NCI-H748 (cell line): Measurements from ENCODE around the gene ART5.

Experiments used
- DNase-seq: peaks from one replicate; lab custom pipeline; 2025; ENCODE audit not compliant: unreplicated experiment; lab: John Stamatoyannopoulos, UW

ART5 gene, protein sequence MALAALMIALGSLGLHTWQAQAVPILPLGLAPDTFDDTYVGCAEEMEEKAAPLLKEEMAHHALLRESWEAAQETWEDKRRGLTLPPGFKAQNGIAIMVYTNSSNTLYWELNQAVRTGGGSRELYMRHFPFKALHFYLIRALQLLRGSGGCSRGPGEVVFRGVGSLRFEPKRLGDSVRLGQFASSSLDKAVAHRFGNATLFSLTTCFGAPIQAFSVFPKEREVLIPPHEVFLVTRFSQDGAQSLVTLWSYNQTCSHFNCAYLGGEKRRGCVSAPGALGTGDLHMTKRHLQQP

DNA sequence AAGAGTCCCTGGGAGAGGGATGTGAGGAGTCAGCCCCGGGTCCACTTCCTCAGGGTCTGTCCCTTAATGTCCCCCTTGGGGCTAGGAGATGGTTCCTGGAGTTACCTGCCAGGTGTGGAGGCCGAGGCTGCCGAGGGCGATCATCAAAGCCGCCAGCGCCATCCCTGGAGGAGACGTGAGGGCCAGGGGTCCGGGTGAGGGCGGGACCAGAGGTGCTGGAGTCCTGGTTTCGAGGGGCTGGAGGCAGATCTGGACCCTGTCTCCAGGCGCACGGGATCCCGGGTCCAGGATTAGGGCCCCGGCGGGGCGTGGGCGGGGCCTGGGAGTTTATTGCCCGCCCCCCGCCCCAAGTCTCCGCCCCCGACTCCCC, at the start of gene ART5:
TSS of gene ART5 (minus strand) at position 292 of the 370 bp plus-strand sequence. CDS start at position 162, 130 bp downstream.
- DNase-seq, result peak; percentile 60

DNA sequence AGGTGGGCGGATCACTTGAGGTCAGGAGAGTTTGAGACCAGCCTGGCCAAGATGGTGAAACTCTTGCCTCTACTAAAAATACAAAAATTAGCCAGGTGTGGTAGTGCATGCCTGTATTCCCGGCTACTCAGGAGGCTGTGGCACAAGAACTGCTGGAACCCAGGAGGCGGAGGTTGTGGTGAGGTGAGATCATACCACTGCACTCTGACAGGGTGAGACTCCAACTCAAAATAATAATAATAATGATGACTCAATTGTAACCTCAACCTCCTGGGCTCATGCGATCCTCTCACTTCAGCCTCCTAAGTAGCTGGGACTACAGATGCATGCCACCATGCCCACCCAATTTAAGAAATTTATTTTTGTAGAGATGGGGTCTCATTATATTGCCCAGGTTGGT, 45.0 kb upstream of the ART5 start:
- DNase-seq, result no peak

DNA sequence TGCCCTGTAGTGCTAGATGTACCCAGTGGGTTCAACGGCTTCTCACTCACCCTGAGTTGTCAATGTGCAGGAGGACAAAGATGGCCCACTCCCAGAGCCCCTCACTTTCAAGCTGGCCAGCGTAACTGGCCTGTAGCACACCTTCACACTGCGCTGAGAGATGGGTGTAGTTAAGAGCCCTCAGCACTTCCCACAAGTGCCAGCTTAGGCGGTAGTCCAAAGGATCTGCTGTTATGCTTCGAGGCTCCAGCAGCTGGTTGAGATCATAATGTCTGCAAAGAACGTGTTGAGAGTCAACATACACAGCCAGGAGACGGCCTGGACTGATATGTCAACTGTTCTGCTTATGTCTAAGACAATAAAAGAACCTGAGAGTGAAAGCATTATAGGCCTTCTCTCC, 44.1 kb upstream of the ART5 start:
- no peak for DNase-seq

DNA sequence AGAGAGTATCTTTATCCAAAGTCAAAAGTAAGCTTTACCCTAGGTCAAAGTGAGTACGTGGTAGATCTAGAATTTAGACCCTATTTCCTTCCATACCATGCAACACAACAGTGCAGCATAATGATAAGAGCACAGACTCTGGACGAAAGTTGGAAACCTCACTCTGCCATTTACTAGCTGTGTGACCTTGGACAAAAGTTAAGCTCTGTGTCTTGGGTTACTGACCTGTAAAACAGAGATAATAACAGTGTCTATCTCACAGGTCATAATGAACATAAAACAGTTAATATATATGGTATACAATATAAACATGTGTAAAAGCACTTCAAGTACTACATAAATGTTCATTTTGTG, 43.0 kb upstream of the ART5 start:
- no peak for DNase-seq

DNA sequence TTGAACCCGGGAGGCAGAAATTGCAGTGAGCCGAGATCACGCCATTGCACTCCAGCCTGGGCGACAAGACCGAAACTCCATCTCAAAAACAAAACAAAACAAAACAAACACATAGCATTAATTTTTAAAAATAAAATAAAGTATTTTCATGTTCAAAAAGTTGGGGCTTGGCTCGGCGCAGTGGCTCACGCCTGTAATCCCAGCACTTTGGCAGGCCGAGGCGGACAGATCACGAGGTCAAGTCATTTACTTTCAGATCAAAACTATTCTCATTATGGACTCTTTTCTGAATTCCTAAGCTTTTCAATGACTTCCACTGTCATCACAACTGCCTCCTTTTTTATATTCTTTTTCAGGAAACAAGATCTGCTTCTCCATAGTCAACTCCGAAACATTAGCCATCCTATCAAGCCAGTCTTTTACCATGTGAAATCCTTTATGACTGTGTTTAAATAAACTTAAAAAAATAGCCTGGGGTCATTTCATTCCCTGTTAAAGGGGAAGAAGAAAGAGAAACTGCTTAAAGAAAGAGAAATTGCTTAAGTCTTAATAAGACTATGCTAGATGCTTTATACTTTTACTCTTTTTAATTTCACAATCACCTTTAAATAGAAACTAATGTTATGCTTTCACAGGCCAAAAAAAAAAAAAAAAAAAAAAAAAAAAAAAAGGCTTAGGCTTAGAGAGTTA, 42.5 kb upstream of the ART5 start:
- DNase-seq, result no peak

DNA sequence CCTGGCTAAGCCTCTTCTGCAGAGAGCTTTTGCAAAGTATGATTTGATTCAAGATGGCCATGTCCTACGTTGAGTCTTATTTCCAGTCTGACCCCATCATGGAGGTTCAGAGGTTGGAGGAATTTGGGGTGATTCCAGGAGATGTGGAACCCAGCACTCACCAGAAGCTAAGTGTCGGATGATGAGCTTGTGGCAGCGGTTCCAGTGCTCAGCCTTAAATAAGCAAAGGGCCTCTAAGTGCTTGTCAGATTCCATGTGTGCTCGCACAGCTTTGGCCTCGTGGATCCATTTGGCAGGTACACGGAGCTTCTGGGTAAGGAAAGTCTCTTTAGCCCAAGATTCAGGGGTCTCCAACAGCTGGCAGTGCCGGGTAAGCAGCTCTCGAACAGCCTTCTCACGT, 41.2 kb upstream of the ART5 start:
- DNase-seq, result no peak

DNA sequence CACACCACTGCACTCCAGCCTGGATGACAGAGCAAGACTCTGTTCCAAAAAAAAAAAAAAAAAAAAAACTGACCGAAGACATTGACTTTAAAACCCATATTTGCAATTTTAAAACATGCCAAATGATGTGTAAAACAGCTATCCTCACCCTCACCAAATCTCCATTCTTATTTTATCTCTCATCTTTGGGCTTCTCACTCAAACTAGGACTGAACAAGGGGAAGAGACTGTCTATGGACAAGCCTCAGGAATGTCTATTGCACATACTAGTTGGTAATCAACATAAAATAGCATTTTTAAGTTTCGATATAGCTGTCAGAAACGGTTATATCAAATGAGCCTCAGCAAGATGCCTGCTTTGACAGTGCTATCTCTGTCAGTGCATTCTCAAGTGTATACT, 37.3 kb upstream of the ART5 start:
- no peak for DNase-seq

DNA sequence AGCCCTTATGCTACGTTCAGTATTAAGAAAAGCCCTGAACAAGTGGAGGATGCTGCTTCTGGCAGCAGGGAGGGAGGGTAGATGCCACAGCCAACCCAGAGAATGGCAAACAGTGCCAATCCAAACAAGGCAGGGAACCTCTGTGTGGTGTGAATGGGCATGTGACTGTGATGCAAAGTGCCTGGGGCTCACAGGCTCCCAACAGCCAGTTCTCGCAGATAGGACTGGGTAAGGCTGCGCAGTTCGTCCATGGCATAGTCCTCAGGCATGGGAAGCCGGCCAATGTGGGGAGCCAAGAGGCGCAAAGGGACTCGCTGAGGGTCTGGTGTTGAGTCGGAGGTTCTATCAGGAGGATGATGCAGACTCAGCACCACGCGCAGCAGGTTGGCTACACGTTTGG, 34.2 kb upstream of the ART5 start:
- no peak for DNase-seq

DNA sequence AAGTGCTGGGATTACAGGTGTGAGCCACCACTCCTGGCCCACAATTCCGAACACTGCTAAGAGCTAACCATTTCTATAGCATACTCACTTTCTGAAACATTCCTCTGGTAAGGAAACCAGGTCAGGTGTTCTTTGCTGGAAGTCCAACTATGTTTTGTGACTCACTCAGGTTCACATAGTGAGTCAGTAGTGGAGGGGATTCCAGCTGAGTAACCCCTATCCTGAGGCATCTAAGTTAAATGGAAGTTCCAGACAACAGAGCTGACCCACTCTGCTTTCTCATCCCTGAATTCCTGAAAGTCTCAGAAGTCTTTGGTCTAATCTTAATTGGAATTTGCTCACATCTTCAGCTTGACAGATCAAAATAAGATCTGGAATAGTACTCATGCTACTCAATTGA, 32.4 kb upstream of the ART5 start:
- DNase-seq, result no peak

DNA sequence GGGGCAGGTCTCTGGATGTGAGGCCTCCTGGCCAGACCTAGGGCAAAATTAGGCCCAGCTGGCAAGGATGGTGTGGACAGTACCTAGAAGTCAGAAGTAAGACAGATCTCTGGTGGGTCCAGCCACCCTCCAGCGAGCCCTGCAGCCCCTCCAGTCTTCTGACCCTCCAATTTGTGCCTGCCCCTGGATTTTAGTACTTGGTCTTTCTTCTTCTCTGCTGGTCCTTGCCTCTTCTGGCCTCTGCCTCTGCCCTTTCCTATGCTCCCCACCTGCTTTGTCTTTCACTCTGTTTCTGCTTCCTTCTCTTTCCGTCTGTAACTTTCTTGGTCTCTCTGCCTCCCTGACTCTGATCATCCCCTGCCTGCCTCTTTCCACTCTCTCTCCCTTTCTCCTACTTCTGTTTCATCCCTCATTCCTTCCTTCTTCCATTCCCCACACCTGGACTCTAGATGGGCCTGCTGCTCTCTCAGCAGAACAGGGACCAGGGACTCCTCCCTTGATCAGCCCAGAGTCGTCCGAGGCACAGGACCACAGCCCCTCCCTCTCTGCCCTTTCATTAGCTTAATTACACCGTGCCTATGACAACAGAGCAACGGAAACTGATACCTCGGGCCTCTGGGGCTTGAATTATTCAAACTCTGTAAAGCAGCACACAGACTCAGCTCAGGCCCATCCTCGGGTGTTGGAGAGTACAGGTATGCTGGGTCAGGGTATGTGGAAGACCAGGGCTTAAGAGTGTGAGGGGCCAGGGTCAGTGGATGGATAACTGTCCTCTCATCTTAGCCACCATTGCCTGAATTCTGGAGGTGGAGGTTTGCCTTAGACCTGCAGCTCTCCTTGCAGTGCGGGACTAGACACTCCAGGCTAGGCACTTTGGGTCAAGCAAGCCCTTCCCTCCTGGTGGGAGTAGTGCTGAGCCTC, 29.8 kb upstream of the ART5 start, which contains the start of gene CHRNA10:
TSS of gene CHRNA10 (minus strand) at position 51 of the 921 bp plus-strand sequence. CDS start 72 bp downstream, outside the sequence.
- DNase-seq, result peak; percentile 31

DNA sequence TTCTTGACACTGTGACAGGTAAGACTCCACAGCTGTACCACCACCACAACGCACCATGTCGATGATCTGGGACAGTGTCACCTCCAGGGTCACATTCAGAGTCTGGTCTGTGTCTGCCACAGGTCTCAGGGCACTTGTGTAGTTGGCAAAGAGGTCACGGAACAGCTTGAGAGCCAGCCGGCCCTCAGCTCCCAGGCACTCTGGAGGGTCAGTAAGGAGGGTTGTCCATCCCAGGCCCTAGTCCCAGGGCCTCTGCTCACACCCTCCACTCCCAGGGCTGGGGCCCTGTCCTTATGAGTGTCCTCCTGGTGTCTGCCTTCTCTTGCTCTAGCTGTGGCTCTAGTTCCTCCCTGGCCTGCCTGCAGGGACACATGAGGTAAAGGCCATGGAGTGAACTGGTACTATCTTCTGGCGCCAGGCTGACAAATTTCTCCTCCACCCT, 28.0 kb upstream of the ART5 start:
- DNase-seq, result no peak

DNA sequence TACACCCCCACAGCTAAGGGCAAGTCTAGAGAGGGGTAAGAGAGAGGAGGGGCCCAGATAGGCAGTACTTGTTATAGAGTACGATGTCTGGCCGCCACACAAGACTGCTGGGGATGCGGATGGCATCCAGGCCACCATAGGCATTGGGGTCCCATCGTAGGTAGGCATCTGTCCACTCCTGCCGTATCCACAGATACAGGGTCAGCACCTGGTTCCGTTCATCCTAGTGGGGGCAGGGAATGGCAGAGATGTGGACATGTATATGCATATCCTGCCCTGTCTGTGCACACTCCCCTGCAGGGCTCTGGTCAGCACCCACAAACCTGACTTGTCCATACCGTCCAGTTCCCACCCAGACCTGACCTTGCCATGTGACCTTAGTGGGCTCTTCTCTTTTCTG, 27.3 kb upstream of the ART5 start:
- DNase-seq, result no peak

DNA sequence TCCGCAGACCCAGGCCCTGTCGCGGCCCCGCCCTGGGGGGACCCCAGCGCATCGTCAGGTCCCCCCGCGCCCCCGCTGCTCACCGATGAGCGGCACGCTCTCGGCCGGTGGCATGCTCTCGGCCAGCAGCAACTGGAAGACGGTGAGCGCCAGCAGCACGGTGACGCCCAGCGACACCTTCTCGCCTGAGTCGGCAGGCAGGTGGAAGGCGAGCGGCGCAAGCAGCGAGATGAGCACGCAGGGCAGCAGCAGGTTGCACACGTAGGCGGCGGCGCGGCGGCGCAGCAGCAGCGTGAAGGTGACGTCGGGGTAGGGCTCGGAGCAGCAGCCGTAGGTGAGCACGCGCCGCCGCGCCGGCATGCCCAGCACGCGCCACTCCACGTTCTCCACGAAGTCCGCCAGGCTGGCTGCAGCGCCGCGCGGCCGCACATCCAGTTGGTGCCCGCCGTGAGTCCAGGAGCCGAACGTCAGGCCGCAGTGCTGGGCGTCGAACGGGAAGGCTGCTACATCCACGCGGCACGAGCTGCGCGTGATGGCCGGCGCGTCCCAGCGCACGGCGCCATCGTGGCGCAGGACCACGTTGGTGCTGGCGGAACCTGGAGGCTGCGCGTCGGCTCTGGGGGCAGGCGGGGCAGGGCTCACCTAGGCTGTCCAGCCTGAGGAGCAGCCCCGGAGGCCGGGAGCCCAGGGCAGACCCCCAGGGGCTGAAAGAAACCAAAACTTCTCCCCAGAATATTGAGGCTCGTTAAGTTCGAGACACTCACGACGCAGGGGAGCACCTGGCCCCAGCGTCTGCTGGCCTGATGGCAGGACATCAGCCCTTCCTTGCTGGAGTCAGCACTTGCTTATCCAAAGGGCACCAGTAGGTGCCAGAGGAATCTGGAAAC, 25.6 kb upstream of the ART5 start:
- no peak for DNase-seq

DNA sequence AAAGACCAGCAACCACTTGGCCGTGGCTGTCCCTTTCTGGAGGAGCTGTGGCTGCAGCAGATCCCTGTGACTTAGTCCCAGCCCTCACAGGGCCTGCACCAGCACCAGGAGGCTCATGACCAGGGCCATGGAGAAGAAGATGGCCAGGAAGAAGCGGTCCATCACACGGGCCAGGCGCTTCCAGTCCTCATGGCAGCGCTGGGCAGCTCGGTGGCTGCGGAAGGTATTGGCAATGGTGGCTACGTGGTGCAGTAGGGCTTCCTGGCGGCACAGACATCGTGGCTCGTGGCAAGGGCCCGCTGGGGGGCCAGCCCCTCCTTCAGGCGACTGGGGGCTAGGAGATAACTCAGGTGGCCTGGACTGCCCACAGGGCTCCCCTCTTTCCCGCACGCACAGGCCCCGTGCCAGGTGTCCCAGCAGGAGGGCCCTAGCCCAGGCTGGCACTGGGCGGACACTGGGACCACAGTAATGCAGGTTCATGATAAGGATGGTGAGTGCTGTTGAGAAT, 24.3 kb upstream of the ART5 start:
- no peak for DNase-seq

DNA sequence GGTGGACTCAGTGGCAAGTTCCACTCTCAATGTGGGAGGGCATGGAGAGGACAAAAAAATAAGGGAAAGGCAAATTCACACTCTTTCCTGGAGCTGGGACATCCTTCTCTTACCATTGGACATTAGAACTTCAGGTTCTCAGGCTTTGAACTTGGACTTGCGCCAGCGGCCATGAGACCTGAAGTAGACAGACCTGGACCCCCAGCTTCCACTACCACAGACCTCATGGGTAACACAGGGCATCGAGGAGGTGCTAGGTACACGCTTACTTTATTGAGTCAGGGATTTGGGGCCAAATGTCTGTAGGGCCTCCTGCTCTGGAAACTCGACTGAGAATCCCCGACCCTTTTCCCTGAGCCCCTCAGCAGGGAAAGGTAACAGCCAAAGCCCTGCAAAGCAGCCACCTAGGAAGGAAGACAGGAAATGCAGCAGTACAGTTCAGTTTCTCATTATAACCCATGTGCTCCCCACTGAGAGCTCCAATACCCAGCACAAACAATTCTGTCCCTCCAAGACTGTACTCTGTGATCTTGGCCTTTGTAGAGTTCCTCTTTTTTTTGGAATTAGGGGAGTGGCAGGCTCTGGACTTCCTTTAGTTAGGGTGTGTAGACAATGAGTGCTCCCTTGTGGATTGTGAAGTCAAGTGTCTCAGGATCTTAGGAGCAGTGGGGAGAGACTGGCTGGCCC, 23.7 kb upstream of the ART5 start:
- no peak for DNase-seq

DNA sequence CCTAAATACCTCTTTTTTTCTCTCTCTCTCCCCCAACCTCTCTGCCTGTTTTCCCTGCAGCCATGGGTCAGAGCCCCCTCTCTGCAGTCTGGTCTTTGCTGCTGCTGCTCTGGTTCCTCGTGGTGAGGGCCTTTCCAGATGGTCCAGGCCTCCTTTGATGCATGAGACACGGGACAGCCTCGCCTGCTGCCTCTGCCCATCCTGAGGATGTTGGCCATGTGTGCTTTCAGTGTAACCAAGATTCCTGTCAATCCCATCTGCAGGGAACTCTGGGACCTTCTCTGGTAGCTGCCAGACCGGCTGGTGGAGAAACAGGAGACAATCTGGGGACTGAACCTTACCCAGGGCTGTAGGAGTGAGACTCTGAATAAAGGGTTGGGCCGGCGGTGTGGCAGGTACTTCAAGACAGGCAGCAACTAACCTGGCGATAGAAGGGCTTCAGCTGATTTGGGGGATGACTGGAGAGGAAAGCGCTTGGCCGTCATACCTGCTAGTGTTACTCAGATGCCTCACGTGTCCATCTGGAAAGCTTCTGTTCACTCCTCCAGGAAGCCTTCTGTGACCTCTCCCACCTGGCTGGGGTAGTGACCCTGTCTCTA, 22.3 kb upstream of the ART5 start:
- no peak for DNase-seq

DNA sequence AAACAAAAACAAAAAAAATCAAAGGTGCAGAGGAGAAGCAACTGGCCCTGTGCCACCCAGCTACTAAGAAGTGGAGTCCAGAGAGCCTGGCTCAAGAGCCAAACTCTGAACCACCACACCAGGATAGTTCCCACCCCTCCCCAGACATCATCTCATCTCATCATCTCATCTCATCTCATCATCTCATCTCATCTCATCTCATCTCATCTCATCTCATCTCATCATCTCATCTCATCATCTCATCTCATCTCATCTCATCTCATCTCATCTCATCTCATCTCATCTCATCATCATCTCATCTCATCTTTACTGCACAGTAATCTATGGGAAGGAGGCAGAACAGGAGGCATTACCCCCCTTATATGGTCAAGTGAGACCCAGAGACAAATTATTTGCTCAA, 21.1 kb upstream of the ART5 start:
- no peak for DNase-seq

DNA sequence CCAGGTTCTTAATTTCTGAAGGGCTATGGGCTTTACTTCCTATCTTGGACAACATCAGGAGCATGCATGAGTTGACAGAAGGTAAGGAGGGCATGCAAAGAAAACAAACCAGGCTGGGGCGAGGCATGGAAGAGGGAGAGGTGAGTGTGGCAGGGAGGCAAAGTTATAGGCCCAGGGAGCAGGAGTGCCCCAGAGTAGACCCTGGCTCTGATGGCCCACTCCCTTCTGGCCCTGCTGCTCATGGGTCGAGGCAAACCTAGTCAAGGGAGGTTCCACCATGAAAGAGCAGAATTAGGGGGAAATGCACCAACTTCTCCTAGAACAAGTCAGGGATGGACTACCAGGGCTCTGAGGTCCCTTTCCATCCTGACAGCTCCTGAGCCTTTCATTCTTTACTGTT, 19.2 kb upstream of the ART5 start:
- DNase-seq, result no peak
